ES-I3 (cell line): Measurements from ENCODE around the gene STK4.

ENCODE experiments used
- H3K36me3 ChIP-seq: 2 replicates; pipeline ENCODE4 v1.6.1; 2013; ENCODE audit warnings: mild to moderate bottlenecking, low read length, control low read depth, moderate library complexity; ENCODE audit not compliant: insufficient read depth
- H3K4me1 ChIP-seq: 2 replicates; pipeline ENCODE4 v1.6.1; 2013; ENCODE audit warnings: mild to moderate bottlenecking, control low read depth, low read length; ENCODE audit not compliant: insufficient read depth
- H3K9ac ChIP-seq: 2 replicates; pipeline ENCODE4 v1.6.1; 2013; ENCODE audit warnings: low read depth, mild to moderate bottlenecking, low read length, moderate library complexity
- H3K9me3 ChIP-seq: 2 replicates; pipeline ENCODE4 v1.6.1; 2013; ENCODE audit warnings: mild to moderate bottlenecking, low read length, moderate library complexity; ENCODE audit not compliant: control insufficient read depth, insufficient read depth

STK4 gene

GRCh38 chr20:45092898-45093297 is 126.6 kb downstream of the STK4 start:
- no peak overlapping the region for H3K9ac ChIP-seq
- no peaks in the 10 kb centered on the region for H3K9me3 ChIP-seq
- H3K4me1 ChIP-seq: peaks cover 3% of the 10 kb centered on the region
- peaks cover 3% of the 10 kb centered on the region; the same call in 1 of the 2 replicates for H3K36me3 ChIP-seq

GRCh38 chr20:45094201-45094600 is 127.9 kb downstream of the STK4 start:
- Histone ChIP-seq H3K4me1 (peaks cover 3% of the 10 kb centered on the region), H3K9me3 (no peaks in the 10 kb centered on the region), H3K9ac (no peak overlapping the region), H3K36me3 (peaks cover 3% of the 10 kb centered on the region; the same call in 1 of the 2 replicates)

- Histone ChIP-seq H3K9me3 (no peaks in the 10 kb centered on the region), H3K36me3 (peaks cover 3% of the 10 kb centered on the region; the same call in 1 of the 2 replicates), H3K4me1 (peaks cover 3% of the 10 kb centered on the region), H3K9ac (no peak overlapping the region)
Observed at GRCh38 chr20:45094864-45095574, 128.7 kb downstream of the STK4 start.

- Histone ChIP-seq H3K9ac (no peak overlapping the region), H3K9me3 (no peaks in the 10 kb centered on the region), H3K36me3 (peaks cover 3% of the 10 kb centered on the region; the same call in 1 of the 2 replicates)
Observed at GRCh38 chr20:45095805-45096238, 129.5 kb downstream of the STK4 start.

GRCh38 chr20:45096781-45097180 is 130.5 kb downstream of the STK4 start:
- no peaks in the 10 kb centered on the region for H3K36me3 ChIP-seq
- peaks cover 9% of the 10 kb centered on the region for H3K4me1 ChIP-seq
- no peak overlapping the region for H3K9ac ChIP-seq
- no peaks in the 10 kb centered on the region for H3K9me3 ChIP-seq

More at GRCh38 chr20:45095805-45096238, 129.5 kb downstream of the STK4 start:
- H3K4me1 ChIP-seq: peaks cover 3% of the 10 kb centered on the region

GRCh38 chr20:45097485-45098102 is 131.3 kb downstream of the STK4 start:
- H3K9me3 ChIP-seq: no peaks in the 10 kb centered on the region
- H3K9ac ChIP-seq: no peak overlapping the region
- no peaks in the 10 kb centered on the region for H3K36me3 ChIP-seq
- H3K4me1 ChIP-seq: peaks cover 9% of the 10 kb centered on the region

- H3K4me1 ChIP-seq: peaks cover 9% of the 10 kb centered on the region
Observed at GRCh38 chr20:45098103-45098773, 131.9 kb downstream of the STK4 start.

GRCh38 chr20:45100563-45101245 is 134.4 kb downstream of the STK4 start, which contains the start of gene KCNS1:
Gene KCNS1 (minus strand): TSS chr20:45101127. CDS start chr20:45099236, 1,891 bp downstream.
- Histone ChIP-seq H3K9me3 (no peaks in the 10 kb centered on the region), H3K4me1 (peaks cover 6% of the 10 kb centered on the region; the same call in 1 of the 2 replicates), H3K9ac (peak within 1 kb of the TSS; percentile 47)

More at GRCh38 chr20:45098103-45098773, 131.9 kb downstream of the STK4 start:
- Histone ChIP-seq H3K36me3 (no peaks in the 10 kb centered on the region), H3K9me3 (no peaks in the 10 kb centered on the region), H3K9ac (peak overlapping the region; percentile 24; the same call in 1 of the 2 replicates)

GRCh38 chr20:45101333-45101850 is 135.1 kb downstream of the STK4 start:
- Histone ChIP-seq H3K9ac (peak overlapping the region; percentile 47), H3K4me1 (peaks cover 6% of the 10 kb centered on the region; the same call in 1 of the 2 replicates), H3K36me3 (no peaks in the 10 kb centered on the region), H3K9me3 (no peaks in the 10 kb centered on the region)

More at GRCh38 chr20:45100563-45101245, 134.4 kb downstream of the STK4 start, which contains the start of gene KCNS1:
- H3K36me3 ChIP-seq: no peaks in the 10 kb centered on the region

- H3K4me1 ChIP-seq: peaks cover 6% of the 10 kb centered on the region; the same call in 1 of the 2 replicates
- no peaks in the 10 kb centered on the region for H3K36me3 ChIP-seq
- H3K9ac ChIP-seq: no peak overlapping the region
- H3K9me3 ChIP-seq: no peaks in the 10 kb centered on the region
Observed at GRCh38 chr20:45103072-45103471, 136.8 kb downstream of the STK4 start.

GRCh38 chr20:45104786-45105185 is 138.5 kb downstream of the STK4 start:
- H3K4me1 ChIP-seq: peaks cover 6% of the 10 kb centered on the region; the same call in 1 of the 2 replicates
- no peak overlapping the region for H3K9ac ChIP-seq
- no peaks in the 10 kb centered on the region for H3K9me3 ChIP-seq
- no peaks in the 10 kb centered on the region for H3K36me3 ChIP-seq

- H3K4me1 ChIP-seq: peaks cover 6% of the 10 kb centered on the region; the same call in 1 of the 2 replicates
- H3K9ac ChIP-seq: no peak overlapping the region
- no peaks in the 10 kb centered on the region for H3K36me3 ChIP-seq
- H3K9me3 ChIP-seq: no peaks in the 10 kb centered on the region
Observed at GRCh38 chr20:45105317-45105716, 139.0 kb downstream of the STK4 start.

GRCh38 chr20:45109634-45110033 is 143.3 kb downstream of the STK4 start:
- Histone ChIP-seq H3K9me3 (no peaks in the 10 kb centered on the region), H3K9ac (no peak overlapping the region), H3K4me1 (no peaks in the 10 kb centered on the region), H3K36me3 (no peaks in the 10 kb centered on the region)

- Histone ChIP-seq H3K36me3 (no peaks in the 10 kb centered on the region), H3K9me3 (no peaks in the 10 kb centered on the region), H3K9ac (no peak overlapping the region), H3K4me1 (no peaks in the 10 kb centered on the region)
Observed at GRCh38 chr20:45110301-45110700, 144.0 kb downstream of the STK4 start.
